Measurements from ENCODE around the gene PRAME. TPM values are rescaled to one million over a fixed set of nuclear protein-coding genes. Genes with fewer than 3 reads are reported as not detected.

Gene PRAME
- total and polyA plus RNA-seq, 2 experiments from 2014 or later, result not detected

DNA sequence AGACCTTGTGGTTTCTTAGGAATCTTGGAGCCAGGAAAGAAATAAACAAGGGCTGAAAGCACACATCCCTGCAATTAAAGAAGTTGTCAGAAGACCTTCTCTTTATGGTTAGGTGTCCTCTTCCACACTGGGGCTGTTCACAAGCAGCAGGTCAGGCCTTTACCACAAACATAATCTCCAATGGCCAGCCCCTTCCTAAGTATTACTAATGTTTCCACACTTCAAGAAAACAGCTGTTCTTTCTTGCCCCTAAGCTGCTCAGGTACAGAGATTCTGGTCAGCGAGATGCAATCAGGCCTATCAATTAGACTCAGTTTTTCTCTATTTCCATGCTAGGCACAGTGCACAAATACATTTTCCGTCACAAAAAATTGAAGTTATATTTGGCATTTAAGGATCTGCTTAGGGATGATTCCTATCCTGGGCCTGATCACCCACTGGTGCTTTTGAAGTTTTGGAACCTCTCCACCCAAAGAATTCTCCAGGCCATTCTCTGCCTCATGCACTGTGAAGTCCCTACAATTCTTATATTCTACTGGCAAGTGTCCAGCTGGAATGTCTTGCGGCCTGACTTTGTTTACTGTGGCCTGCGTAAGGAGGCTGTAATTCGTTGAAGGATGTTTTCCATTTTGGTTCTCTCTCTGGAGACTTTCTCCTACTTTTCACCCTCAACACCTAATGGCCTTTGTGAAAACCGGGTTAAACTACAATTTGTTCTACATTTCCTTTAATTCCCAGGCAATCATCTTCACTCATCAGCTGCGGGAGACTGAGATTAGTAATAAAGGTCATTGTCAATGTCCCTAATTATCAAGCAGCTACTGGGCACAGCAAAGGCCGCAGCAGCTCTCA is 5.1 kb downstream of the PRAME start:
- Histone ChIP-seq H2AFZ (no peak overlapping the region), H3K4me2 (no peak overlapping the region), H3K4me3 (no peak overlapping the region), H4K20me1 (replicated peaks; ENCODE audit: insufficient read depth) (no peaks in the 10 kb centered on the region; the same call in 1 of the 2 replicates), H3F3A (replicated peaks; ENCODE audit: low read depth) (no peaks in the 10 kb centered on the region), H3K27ac (ENCODE audit: low read depth) (no peak overlapping the region), H3K9me2 (ENCODE audit: insufficient read depth) (no peaks in the 10 kb centered on the region), H3K79me2 (replicated peaks; ENCODE audit: insufficient read depth) (no peaks in the 10 kb centered on the region), H3K4me1 (ENCODE audit: insufficient read depth) (no peaks in the 10 kb centered on the region), H3K36me3 (ENCODE audit: insufficient read depth) (no peaks in the 10 kb centered on the region), H3K27me3 (ENCODE audit: insufficient read depth) (peaks cover 83% of the 10 kb centered on the region)
- ATAC-seq (no peak), DNase-seq (ENCODE audit: low spot score) (no peak)
- Mint-ChIP-seq H3K27me3 (ENCODE audit: insufficient read depth, low read depth, poor library complexity) (peaks cover 75% of the 10 kb centered on the region), H3K27ac (no peak overlapping the region), H3K4me3 (no peak overlapping the region), H3K4me1 (no peaks in the 10 kb centered on the region; the same call in 2 of the 3 replicates), H3K9me3 (peaks cover 19% of the 10 kb centered on the region), H3K36me3 (ENCODE audit: low read depth) (peaks cover 1% of the 10 kb centered on the region; the same call in 2 of the 3 replicates)
- TF ChIP-seq ZNF114 (CRISPR knock-in tag; IDR thresholded peaks at IDR 0.05), result no peak
- no peak for TF ChIP-seq EZH2 (IDR thresholded peaks at IDR 0.05; ENCODE audit: low read depth, unreplicated experiment)
- no peak for TF ChIP-seq STAT1 (IDR thresholded peaks at IDR 0.05; ENCODE audit: unreplicated experiment)
- TF ChIP-seq CREB1 (CRISPR knock-in tag; IDR thresholded peaks at IDR 0.05; ENCODE audit: low read depth), result no peak
- TF ChIP-seq, protein P1, sequence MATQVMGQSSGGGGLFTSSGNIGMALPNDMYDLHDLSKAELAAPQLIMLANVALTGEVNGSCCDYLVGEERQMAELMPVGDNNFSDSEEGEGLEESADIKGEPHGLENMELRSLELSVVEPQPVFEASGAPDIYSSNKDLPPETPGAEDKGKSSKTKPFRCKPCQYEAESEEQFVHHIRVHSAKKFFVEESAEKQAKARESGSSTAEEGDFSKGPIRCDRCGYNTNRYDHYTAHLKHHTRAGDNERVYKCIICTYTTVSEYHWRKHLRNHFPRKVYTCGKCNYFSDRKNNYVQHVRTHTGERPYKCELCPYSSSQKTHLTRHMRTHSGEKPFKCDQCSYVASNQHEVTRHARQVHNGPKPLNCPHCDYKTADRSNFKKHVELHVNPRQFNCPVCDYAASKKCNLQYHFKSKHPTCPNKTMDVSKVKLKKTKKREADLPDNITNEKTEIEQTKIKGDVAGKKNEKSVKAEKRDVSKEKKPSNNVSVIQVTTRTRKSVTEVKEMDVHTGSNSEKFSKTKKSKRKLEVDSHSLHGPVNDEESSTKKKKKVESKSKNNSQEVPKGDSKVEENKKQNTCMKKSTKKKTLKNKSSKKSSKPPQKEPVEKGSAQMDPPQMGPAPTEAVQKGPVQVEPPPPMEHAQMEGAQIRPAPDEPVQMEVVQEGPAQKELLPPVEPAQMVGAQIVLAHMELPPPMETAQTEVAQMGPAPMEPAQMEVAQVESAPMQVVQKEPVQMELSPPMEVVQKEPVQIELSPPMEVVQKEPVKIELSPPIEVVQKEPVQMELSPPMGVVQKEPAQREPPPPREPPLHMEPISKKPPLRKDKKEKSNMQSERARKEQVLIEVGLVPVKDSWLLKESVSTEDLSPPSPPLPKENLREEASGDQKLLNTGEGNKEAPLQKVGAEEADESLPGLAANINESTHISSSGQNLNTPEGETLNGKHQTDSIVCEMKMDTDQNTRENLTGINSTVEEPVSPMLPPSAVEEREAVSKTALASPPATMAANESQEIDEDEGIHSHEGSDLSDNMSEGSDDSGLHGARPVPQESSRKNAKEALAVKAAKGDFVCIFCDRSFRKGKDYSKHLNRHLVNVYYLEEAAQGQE (IDR thresholded peaks at IDR 0.05; ENCODE audit: unreplicated experiment), result no peak
- TF ChIP-seq, protein P2, sequence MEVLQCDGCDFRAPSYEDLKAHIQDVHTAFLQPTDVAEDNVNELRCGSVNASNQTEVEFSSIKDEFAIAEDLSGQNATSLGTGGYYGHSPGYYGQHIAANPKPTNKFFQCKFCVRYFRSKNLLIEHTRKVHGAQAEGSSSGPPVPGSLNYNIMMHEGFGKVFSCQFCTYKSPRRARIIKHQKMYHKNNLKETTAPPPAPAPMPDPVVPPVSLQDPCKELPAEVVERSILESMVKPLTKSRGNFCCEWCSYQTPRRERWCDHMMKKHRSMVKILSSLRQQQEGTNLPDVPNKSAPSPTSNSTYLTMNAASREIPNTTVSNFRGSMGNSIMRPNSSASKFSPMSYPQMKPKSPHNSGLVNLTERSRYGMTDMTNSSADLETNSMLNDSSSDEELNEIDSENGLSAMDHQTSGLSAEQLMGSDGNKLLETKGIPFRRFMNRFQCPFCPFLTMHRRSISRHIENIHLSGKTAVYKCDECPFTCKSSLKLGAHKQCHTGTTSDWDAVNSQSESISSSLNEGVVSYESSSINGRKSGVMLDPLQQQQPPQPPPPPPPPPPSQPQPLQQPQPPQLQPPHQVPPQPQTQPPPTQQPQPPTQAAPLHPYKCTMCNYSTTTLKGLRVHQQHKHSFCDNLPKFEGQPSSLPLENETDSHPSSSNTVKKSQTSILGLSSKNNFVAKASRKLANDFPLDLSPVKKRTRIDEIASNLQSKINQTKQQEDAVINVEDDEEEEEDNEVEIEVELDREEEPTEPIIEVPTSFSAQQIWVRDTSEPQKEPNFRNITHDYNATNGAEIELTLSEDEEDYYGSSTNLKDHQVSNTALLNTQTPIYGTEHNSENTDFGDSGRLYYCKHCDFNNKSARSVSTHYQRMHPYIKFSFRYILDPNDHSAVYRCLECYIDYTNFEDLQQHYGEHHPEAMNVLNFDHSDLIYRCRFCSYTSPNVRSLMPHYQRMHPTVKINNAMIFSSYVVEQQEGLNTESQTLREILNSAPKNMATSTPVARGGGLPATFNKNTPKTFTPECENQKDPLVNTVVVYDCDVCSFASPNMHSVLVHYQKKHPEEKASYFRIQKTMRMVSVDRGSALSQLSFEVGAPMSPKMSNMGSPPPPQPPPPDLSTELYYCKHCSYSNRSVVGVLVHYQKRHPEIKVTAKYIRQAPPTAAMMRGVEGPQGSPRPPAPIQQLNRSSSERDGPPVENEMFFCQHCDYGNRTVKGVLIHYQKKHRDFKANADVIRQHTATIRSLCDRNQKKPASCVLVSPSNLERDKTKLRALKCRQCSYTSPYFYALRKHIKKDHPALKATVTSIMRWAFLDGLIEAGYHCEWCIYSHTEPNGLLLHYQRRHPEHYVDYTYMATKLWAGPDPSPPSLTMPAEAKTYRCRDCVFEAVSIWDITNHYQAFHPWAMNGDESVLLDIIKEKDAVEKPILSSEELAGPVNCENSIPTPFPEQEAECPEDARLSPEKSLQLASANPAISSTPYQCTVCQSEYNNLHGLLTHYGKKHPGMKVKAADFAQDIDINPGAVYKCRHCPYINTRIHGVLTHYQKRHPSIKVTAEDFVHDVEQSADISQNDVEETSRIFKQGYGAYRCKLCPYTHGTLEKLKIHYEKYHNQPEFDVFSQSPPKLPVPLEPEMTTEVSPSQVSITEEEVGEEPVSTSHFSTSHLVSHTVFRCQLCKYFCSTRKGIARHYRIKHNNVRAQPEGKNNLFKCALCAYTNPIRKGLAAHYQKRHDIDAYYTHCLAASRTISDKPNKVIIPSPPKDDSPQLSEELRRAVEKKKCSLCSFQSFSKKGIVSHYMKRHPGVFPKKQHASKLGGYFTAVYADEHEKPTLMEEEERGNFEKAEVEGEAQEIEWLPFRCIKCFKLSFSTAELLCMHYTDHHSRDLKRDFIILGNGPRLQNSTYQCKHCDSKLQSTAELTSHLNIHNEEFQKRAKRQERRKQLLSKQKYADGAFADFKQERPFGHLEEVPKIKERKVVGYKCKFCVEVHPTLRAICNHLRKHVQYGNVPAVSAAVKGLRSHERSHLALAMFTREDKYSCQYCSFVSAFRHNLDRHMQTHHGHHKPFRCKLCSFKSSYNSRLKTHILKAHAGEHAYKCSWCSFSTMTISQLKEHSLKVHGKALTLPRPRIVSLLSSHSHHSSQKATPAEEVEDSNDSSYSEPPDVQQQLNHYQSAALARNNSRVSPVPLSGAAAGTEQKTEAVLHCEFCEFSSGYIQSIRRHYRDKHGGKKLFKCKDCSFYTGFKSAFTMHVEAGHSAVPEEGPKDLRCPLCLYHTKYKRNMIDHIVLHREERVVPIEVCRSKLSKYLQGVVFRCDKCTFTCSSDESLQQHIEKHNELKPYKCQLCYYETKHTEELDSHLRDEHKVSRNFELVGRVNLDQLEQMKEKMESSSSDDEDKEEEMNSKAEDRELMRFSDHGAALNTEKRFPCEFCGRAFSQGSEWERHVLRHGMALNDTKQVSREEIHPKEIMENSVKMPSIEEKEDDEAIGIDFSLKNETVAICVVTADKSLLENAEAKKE (CRISPR knock-in tag; IDR thresholded peaks at IDR 0.05), result no peak
- no peak for TF ChIP-seq POLR2AphosphoS5 (IDR thresholded peaks at IDR 0.05; ENCODE audit: low read depth)
- no peak for TF ChIP-seq JUNB (IDR thresholded peaks at IDR 0.05; ENCODE audit: unreplicated experiment)
- TF ChIP-seq ZNF331 (CRISPR knock-in tag; IDR thresholded peaks at IDR 0.05; ENCODE audit: low read depth), result no peak
- TF ChIP-seq, protein P3, sequence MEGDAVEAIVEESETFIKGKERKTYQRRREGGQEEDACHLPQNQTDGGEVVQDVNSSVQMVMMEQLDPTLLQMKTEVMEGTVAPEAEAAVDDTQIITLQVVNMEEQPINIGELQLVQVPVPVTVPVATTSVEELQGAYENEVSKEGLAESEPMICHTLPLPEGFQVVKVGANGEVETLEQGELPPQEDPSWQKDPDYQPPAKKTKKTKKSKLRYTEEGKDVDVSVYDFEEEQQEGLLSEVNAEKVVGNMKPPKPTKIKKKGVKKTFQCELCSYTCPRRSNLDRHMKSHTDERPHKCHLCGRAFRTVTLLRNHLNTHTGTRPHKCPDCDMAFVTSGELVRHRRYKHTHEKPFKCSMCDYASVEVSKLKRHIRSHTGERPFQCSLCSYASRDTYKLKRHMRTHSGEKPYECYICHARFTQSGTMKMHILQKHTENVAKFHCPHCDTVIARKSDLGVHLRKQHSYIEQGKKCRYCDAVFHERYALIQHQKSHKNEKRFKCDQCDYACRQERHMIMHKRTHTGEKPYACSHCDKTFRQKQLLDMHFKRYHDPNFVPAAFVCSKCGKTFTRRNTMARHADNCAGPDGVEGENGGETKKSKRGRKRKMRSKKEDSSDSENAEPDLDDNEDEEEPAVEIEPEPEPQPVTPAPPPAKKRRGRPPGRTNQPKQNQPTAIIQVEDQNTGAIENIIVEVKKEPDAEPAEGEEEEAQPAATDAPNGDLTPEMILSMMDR (conservative IDR thresholded peaks at IDR 0.05; ENCODE audit: low read depth in 2 of 2), result no peak
- TF ChIP-seq EZH2phosphoT487 (IDR thresholded peaks at IDR 0.05; ENCODE audit: unreplicated experiment), result no peak
- TF ChIP-seq NANOG (IDR thresholded peaks at IDR 0.05; ENCODE audit: borderline replicate concordance), result no peak
